Nephron (organoid): ENCODE measurements around the gene SLC2A13.

Experiments
- H3K27ac Mint-ChIP-seq, 3 experiments: 2 replicates each; pipeline ENCODE4 v1.8.0; 2020; ENCODE audit warnings: mixed read lengths in 3 of 3, mild to moderate bottlenecking in 2 of 3, moderate library complexity in 1 of 3
- H3K27me3 Mint-ChIP-seq: 2 replicates; pipeline ENCODE4 v1.8.0; 2021; ENCODE audit warnings: low read depth, mild to moderate bottlenecking, moderate library complexity, mixed read lengths
- H3K36me3 Mint-ChIP-seq: 2 replicates; pipeline ENCODE4 v1.8.0; 2020; ENCODE audit warnings: low read depth, mixed read lengths
- H3K4me1 Mint-ChIP-seq: 2 replicates; pipeline ENCODE4 v1.8.0; 2020; ENCODE audit warnings: mixed read lengths
- H3K4me3 Mint-ChIP-seq, 3 experiments: 2 replicates each; pipeline ENCODE4 v1.8.0; 2020; ENCODE audit warnings: mild to moderate bottlenecking in 3 of 3, mixed read lengths in 3 of 3, moderate library complexity in 2 of 3
- H3K9me3 Mint-ChIP-seq: 2 replicates; pipeline ENCODE4 v1.8.0; 2020; ENCODE audit warnings: mixed read lengths
- TF ChIP-seq, protein P1 (sequence below), 3 experiments: fragments of 200-600 bp; sonication (generic); IDR thresholded peaks; one replicate each; pipeline ENCODE4 v1.5.0; 2021; ENCODE audit warnings: antibody characterized with exemption in 3 of 3; ENCODE audit not compliant: unreplicated experiment in 3 of 3

The SLC2A13 gene

GRCh38 chr12:39780411-39780912 is 325.4 kb downstream of the SLC2A13 start:
- Mint-ChIP-seq H3K27me3 (no peaks in the 10 kb centered on the region), H3K27ac (no peak overlapping the region), H3K4me3 (no peak overlapping the region), H3K36me3 (peaks cover 3% of the 10 kb centered on the region), H3K4me1 (no peaks in the 10 kb centered on the region), H3K9me3 (peaks cover 3% of the 10 kb centered on the region)
- TF ChIP-seq, protein P1, sequence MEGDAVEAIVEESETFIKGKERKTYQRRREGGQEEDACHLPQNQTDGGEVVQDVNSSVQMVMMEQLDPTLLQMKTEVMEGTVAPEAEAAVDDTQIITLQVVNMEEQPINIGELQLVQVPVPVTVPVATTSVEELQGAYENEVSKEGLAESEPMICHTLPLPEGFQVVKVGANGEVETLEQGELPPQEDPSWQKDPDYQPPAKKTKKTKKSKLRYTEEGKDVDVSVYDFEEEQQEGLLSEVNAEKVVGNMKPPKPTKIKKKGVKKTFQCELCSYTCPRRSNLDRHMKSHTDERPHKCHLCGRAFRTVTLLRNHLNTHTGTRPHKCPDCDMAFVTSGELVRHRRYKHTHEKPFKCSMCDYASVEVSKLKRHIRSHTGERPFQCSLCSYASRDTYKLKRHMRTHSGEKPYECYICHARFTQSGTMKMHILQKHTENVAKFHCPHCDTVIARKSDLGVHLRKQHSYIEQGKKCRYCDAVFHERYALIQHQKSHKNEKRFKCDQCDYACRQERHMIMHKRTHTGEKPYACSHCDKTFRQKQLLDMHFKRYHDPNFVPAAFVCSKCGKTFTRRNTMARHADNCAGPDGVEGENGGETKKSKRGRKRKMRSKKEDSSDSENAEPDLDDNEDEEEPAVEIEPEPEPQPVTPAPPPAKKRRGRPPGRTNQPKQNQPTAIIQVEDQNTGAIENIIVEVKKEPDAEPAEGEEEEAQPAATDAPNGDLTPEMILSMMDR (IDR thresholded peaks at IDR 0.05; ENCODE audit: unreplicated experiment in 3 of 3), result no peak

DNA sequence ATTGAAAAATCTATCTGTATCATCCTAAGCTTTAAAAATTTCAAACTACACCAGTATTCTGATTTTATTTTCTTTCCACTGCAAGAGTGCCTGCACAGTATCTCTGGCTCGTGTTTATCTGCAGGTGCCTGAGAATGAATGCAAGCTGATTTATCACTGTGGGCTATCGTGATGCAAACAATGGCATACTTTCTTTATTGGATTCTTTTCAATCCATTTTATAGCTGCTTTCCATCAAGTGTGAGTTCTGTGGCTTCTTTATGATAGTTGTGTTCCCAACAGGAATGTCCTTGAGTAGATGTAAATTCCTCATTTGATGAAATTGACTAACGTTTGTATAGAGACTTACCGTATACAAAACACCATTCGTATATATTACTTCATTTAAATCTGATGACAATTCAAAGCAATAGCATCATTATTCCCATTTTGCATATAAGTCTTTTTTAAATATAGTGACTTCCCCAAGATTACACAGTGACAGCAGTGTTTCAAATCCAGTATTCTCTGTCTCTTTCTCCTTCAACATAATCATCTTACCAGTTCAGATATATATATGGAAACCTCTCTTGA is 326.0 kb downstream of the SLC2A13 start:
- no peak overlapping the region for H3K27ac Mint-ChIP-seq
- H3K4me1 Mint-ChIP-seq, result no peaks in the 10 kb centered on the region
- H3K27me3 Mint-ChIP-seq, result no peaks in the 10 kb centered on the region
- no peak overlapping the region for H3K4me3 Mint-ChIP-seq
- H3K9me3 Mint-ChIP-seq, result peaks cover 3% of the 10 kb centered on the region
- H3K36me3 Mint-ChIP-seq, result peaks cover 3% of the 10 kb centered on the region
- TF ChIP-seq, protein P1 (IDR thresholded peaks at IDR 0.05; ENCODE audit: unreplicated experiment in 3 of 3), result no peak

DNA sequence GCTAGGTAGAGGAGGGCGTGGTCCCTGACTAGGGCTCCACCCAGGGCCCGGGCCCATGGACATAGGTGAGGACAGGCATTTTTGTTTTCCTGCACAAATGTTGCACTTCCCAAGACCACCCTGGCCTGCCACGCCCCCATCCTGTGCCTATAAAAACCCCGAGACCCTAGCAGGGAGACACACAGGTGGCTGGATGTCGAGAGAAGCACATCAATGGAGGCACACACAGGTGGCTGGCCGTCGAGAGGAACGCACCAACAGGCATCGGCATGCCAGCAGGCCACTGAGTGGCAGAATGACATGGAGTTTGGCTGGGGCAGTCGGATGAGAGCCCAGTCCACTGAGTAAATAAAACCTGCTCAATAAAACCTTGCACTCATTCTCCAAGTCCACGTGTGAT is 328.4 kb downstream of the SLC2A13 start:
- Mint-ChIP-seq H3K9me3 (peaks cover 1% of the 10 kb centered on the region), H3K27me3 (no peaks in the 10 kb centered on the region), H3K4me1 (no peaks in the 10 kb centered on the region), H3K27ac (no peak overlapping the region), H3K36me3 (peaks cover 1% of the 10 kb centered on the region), H3K4me3 (no peak overlapping the region)
- TF ChIP-seq, protein P1 (IDR thresholded peaks at IDR 0.05; ENCODE audit: unreplicated experiment in 3 of 3), result no peak

DNA sequence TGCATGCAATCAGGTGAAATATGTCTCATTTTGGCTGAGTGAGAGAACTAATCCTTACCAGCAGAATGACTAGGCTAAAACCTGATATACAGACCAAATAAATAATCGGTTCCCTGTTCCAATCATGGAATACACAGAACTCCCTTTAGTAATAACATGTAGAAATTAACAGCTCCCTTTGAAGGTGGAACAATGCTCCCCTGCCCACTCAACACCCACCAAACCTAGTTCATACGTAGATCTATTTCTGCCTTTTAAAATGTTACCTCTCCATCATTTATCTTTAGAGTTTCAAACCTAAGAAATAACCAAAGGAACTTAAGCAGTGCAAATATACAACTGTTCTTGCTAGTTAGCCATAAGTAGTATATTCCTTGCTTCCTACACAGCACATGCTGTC is 332.6 kb downstream of the SLC2A13 start:
- no peak overlapping the region for H3K27ac Mint-ChIP-seq
- no peaks in the 10 kb centered on the region for H3K9me3 Mint-ChIP-seq
- no peaks in the 10 kb centered on the region for H3K27me3 Mint-ChIP-seq
- H3K4me1 Mint-ChIP-seq, result no peaks in the 10 kb centered on the region
- no peaks in the 10 kb centered on the region for H3K36me3 Mint-ChIP-seq
- H3K4me3 Mint-ChIP-seq, result no peak overlapping the region
- TF ChIP-seq, protein P1 (IDR thresholded peaks at IDR 0.05; ENCODE audit: unreplicated experiment in 3 of 3), result no peak

DNA sequence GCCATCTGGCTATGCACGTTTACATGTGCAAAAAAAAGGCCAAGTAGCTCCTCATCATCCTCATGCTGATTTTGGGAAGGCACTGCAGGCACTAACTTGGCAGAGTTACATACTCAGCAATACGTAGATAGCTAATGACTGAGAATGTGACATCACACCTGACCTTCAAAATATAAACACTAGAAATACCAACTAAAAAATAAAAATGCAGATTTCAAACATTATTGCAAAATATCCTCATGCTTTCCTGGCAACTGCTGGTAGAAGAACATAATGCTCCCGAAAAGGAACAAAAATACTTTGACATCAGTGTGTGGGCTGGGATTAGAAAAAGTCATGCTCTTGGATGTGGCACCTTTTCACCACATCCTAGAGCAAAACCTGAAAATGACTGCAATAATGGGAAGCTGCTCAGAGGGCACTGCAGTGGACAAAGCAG is 333.0 kb downstream of the SLC2A13 start:
- Mint-ChIP-seq H3K27me3 (no peaks in the 10 kb centered on the region), H3K9me3 (no peaks in the 10 kb centered on the region), H3K4me1 (no peaks in the 10 kb centered on the region), H3K36me3 (no peaks in the 10 kb centered on the region), H3K4me3 (no peak overlapping the region), H3K27ac (no peak overlapping the region)
- TF ChIP-seq, protein P1 (IDR thresholded peaks at IDR 0.05; ENCODE audit: unreplicated experiment in 3 of 3), result no peak

DNA sequence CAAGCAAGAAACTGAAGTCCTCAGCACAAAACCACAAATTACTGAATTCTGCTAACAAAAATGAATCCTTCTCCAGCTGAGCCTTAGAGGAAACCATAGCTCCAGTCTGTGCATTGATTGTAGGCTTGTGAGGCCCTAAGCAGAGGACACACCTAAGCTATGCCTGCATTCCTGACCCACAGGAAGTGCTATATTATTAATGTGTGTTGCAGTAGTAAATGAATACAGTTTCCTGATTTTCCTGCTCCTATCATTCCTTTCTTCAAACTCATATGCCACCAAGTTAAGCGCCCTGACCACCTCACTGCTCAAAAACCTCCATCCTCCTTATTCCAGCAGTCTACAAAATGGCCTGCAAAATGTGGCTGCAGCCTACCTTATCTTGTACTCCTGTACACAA is 334.4 kb downstream of the SLC2A13 start:
- Mint-ChIP-seq H3K27ac (no peak overlapping the region), H3K36me3 (no peaks in the 10 kb centered on the region), H3K9me3 (no peaks in the 10 kb centered on the region), H3K4me1 (peaks cover 3% of the 10 kb centered on the region), H3K27me3 (no peaks in the 10 kb centered on the region), H3K4me3 (no peak overlapping the region)
- TF ChIP-seq, protein P1 (IDR thresholded peaks at IDR 0.05; ENCODE audit: unreplicated experiment in 3 of 3), result no peak
